Mesenteric fat pad (tissue), 1 donor: ENCODE measurements around the gene LCMT2. TPM values are rescaled to one million over a fixed set of nuclear protein-coding genes. Genes with fewer than 3 reads are reported as not detected.

Experiments
- DNase-seq: peaks from one replicate; pipeline ENCODE4 v3.0.0-alpha.2; 2020; ENCODE audit warnings: low spot score
- long read RNA-seq: library from polyadenylated mRNA; unstranded; transcript quantifications from one replicate; pipeline ENCODE4 v2.0.0, GENCODE V29; 2020
- total RNA-seq: library from RNA; stranded (reverse); fragmentation: NEBNext Ultra II Directional; extraction: Animal tissue kit (Norgen Biotek cat#: 25700); gene quantifications from one replicate; pipeline ENCODE4 v1.2.1, GENCODE V29; 2021
- donor health status: DM: yes; HTN: yes; CAD: no.

LCMT2 gene, protein sequence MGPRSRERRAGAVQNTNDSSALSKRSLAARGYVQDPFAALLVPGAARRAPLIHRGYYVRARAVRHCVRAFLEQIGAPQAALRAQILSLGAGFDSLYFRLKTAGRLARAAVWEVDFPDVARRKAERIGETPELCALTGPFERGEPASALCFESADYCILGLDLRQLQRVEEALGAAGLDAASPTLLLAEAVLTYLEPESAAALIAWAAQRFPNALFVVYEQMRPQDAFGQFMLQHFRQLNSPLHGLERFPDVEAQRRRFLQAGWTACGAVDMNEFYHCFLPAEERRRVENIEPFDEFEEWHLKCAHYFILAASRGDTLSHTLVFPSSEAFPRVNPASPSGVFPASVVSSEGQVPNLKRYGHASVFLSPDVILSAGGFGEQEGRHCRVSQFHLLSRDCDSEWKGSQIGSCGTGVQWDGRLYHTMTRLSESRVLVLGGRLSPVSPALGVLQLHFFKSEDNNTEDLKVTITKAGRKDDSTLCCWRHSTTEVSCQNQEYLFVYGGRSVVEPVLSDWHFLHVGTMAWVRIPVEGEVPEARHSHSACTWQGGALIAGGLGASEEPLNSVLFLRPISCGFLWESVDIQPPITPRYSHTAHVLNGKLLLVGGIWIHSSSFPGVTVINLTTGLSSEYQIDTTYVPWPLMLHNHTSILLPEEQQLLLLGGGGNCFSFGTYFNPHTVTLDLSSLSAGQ
- total RNA-seq, result 9.5 TPM
- long read RNA-seq, full-length matches to known transcripts, result 13 of 13 reads
- long read RNA-seq, partial matches to known transcripts, result 0 of 13 reads
- long read RNA-seq, other reads (novel, unspliced or antisense), result 0 of 13 reads

DNA sequence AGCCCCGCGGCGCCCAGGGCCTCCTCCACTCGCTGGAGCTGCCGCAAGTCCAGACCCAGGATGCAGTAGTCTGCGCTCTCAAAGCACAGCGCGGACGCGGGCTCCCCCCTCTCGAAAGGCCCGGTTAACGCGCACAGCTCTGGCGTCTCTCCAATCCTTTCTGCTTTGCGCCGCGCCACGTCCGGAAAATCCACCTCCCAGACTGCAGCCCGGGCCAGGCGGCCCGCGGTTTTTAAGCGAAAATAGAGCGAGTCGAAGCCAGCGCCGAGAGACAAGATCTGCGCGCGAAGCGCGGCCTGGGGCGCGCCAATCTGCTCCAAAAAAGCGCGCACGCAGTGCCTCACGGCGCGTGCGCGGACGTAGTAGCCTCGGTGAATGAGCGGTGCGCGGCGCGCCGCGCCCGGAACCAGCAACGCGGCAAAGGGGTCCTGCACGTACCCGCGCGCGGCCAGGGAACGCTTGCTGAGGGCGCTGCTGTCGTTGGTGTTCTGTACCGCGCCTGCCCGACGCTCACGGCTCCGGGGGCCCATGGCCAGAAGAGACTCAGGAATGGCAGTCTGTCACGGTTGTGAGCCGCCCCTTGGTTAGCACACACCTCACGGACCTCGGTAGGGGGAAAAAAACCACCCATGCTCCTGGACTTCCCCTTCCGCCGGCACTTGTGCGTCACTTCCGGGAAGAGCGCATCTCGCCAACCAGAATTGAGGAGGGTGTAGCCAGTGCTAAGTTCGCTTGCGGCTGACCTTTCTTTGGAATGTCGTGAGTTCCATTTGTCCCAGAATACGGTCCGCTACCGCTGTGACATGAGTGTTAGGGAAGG, at the start of gene LCMT2:
Gene LCMT2, minus strand, starts transcription at position 614 of the 820 bp plus-strand sequence. Its CDS starts 84 bp downstream, at position 530.
- DNase-seq, result peak; percentile 96

DNA sequence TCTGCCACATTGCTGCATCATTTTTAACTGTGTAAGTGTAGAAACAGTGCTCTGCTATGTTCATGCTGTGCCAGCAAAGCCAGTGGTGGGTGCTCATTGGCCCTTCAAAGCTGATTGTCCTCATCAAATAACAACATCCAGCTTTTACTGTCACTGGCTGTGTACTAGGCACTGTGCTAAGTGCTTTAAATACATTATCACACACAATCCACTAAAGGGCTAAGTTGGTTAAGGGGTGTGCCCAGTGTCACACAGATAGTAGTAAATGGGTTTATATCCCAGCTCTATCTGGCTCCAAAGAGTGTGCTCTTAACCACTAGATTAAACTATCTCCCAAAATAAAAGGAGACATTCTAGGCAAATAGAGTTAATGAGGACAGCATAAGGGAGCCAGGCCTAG, 48.2 kb upstream of the LCMT2 start:
- no peak for DNase-seq

DNA sequence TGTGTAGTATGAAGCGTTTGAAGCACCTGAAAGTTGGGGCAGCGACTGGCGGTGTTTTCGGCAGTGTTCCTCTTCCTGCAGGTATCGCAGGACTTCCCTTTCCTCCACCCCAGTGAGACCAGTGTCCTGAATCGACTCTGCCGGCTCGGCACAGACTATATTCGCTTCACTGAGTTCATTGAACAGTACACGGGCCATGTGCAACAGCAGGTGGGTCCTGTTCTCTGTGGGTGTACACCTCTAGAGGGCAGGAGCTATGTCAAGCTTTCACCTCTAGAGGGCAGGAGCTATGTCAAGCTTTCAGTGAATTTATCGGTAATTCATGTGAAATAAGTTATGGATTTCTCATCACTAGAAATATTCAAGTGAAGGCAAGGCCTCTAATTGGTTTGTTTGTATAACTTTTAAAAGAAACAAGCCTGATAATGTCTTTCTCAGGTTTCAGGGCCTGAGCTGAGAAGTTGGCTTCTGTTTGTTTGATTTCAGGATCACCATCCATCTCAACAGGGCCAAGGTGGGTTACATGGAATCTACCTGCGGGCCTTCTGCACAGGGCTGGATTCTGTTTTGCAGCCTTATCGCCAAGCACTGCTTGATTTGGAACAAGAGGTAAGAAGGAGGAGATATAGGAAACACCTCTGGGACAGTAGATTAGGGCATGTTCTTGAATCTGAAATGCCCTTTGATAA, 45.8 kb upstream of the LCMT2 start:
- DNase-seq, result no peak

DNA sequence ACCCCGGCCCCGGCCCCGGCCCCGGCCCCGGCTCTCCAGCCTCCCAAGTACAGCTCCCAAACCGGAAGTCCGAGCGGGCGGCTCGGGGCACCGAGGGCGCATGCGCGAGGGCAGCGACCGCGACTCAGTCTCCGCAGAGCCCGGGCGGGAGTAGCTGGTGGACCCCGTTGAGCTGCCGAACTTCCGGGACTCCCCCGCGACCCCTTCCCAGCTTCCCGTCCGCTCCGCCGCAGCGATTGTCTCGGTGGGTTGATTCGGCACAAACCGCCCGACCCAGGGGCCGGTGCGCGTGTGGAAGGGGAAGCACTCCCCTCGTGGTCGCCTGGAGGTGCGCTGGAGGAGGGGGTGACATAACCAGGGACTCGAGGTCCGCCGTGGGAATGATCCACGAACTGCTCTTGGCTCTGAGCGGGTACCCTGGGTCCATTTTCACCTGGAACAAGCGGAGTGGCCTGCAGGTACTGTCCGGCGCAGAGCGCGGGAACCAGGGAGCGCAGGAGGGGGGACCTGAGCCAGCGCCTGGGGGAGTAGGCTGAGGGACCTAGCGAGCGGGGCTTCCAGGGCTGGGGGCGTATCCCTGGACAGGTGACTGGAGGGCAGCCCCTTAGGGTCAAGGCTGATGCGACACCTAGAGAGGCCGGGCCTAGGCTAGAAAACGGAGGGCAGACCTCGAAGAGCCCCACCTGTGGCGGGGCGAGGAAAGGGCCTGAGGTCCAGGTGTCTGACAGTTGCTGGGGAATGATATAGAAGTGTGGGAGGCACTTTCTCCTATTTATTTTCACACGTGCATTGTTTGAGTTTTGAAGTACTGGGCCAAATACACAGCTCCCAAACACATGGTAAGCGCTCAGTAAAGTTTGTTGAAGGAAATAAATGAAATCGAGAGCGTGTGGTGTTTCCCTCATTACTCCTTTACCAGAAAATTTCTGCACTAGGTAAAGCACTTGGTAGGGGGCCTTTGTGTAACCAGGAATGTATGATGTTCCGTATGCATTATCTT, 40.9 kb upstream of the LCMT2 start, which contains the start of the genes TUBGCP4 and ZSCAN29:
Gene TUBGCP4, plus strand, starts transcription at position 127 of the 1,000 bp plus-strand sequence. Its CDS starts 254 bp downstream, at position 381.
Gene ZSCAN29, minus strand, starts transcription at position 69 of the 1,000 bp plus-strand sequence. CDS start 1,130 bp downstream, outside the sequence.
- peak; percentile 96 for DNase-seq

- no peak for DNase-seq
These were observed 40.1 kb upstream of the LCMT2 start for GRCh38 chr15:43370310-43370974.

- DNase-seq, result no peak
These were observed 31.0 kb upstream of the LCMT2 start for GRCh38 chr15:43361313-43361903.

DNA sequence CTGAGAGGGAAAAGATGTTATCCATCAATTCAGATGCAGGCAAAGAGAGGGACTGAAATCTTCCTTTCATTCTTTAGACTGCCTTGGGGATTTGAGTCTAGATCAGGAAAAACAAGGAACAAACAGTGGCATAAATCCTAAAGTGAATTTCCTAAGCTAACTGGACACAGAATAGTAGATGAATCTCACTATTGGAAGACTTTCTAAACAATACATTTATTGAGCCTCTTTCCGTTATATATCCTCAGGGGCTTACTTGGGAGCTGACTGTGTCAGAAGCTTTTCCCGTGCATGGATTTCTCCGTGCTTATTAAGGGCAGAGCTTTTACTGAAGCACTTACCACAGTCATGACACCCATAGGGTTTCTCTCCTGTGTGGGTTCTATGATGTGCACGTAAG, 30.4 kb upstream of the LCMT2 start:
- no peak for DNase-seq

DNA sequence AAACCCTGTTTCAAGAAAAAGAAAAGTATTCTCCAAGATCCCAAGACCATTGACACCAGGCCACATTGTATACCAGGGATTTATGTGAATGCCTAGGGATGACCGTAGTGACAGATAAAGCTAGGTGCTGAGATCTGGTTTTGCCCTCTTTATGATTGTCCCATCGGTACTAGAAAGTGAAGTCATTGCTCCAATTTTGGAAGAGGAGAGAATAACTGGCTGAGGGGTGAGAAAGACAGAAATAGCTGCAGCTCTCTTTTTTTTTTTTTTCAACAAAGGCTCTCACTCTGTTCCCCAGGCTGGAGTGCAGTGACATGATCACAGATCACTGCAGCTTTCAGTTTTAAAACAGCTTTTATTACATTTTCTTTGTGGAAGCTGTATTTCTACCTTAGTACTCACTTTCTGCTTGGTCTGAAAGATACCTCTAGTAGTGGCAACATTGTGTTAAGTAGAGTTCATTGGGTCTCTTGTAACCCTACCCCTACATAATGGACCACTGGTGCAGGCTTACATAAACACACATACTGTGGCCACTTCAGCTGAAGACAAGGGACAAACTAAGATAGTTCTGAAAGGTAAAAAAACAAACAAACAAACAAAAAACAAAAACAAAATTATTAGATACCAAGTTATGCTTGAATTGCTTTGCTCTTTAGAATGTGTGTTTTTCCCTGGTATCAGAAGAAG, 22.5 kb upstream of the LCMT2 start:
- no peak for DNase-seq

- DNase-seq, result no peak
These were observed 16.7 kb upstream of the LCMT2 start for GRCh38 chr15:43347114-43347513.

DNA sequence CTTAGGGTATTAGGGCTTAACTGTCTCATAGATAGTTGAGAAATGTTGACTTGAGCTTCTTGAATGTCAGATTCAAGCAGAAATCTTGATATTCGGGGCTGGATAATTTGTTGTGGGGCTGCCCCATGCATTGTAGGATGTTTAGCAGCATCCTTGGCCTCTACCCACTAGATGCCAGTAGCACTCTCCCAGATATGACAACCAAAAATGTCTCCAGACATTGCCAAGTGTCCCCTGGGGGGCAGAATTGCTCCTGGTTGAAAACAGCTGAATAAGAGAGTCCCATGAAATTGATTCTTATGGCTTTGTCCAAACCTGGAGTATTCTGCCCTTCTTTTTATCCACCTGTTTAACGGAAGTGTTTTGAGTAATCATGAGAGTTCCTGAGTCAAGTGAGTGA, 15.9 kb upstream of the LCMT2 start:
- DNase-seq, result no peak

DNA sequence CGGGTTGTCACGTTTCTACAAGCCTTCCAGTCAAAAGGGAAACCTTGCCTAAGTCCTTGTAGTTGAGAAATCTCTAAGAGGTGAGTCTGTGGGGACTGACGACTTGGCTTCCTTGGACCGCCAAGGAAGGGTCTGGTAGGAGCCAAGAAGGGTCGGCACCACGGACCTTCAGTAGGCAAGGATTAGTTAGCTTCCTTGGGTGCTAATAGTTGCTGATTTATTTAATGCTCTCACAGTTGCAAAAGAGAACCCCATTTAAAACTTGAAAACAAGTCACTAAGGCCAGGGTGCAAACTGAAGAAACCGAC, 361 bp upstream of the LCMT2 start:
- no peak for DNase-seq

DNA sequence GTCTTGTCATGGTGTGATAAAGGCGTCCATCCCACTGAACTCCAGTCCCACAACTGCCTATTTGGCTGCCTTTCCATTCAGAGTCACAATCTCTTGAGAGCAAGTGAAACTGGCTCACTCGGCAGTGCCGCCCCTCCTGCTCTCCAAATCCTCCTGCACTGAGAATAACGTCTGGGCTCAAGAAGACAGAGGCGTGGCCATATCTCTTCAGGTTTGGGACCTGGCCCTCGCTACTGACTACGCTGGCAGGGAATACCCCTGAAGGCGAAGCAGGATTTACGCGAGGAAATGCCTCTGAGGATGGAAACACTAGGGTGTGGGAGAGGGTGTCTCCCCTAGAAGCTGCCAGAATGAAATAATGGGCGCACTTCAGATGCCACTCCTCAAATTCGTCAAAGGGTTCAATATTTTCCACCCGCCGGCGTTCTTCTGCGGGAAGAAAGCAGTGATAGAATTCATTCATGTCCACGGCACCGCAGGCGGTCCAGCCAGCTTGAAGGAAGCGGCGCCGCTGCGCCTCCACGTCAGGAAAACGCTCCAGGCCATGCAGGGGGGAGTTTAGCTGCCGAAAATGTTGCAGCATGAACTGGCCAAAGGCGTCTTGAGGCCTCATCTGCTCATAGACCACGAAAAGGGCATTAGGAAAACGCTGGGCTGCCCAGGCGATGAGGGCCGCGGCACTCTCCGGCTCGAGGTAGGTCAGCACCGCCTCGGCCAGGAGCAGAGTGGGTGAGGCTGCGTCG, 985 bp downstream of the LCMT2 start:
- DNase-seq, result no peak

DNA sequence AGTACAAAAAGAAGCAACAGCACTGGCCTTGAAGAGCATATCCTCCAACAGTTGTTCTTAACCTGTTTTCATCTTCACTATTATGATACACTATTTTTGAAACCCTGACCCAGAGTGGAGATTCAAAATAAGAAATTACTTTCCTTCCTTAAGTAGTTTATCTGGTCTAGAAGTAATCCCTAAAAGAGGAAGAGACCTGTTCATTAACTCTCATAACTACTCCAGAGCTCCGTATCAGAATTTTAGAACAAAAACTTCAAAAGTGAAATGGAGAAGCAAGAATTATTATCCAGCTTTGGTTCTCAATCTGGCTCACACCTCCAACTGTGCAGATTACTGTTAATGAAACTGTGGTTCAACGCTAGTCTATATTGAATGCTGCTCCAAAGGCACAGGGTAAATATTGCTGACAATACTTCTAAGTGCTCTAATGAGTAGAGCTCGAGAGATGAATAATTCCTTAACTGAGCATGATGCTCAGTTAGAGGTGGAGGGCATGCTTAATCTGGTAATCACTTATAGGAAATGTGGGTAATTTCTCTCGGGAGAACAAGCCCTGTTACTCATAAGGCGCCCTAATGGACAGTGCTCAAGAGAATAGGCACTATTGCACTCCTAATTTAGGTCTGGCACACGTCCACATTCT, 5.2 kb downstream of the LCMT2 start:
- no peak for DNase-seq

- DNase-seq, result no peak
These were observed 11.2 kb downstream of the LCMT2 start for GRCh38 chr15:43318990-43319771.

DNA sequence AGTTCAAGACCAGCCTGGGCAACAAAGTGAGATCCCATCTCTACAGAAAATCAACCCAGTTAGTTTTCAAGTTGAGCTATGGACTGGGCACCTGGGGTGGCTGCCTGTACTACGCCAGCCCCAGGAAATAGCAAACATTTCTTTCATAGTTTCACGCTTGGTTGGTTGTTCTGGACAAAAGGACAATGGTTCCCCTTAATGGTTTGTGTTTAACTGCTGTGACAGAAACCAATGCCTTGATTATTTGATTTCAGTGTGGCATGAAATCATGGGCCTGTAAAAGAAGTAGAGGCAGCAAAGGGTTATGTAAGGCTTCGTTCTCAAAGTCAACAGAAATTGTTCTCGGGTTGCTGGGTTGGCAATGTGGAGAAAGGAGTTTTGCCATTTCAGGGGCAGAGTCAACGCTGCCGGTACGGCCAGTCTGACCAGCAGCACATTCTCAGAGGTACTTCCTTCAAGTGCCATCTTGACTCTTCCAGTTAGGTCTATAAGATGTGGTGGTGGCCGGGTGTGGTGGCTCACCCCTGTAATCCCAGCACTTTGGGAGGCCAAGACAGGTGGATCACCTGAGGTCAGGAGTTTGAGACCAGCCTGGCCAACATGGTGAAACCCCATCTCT, 12.7 kb downstream of the LCMT2 start:
- DNase-seq, result no peak

DNA sequence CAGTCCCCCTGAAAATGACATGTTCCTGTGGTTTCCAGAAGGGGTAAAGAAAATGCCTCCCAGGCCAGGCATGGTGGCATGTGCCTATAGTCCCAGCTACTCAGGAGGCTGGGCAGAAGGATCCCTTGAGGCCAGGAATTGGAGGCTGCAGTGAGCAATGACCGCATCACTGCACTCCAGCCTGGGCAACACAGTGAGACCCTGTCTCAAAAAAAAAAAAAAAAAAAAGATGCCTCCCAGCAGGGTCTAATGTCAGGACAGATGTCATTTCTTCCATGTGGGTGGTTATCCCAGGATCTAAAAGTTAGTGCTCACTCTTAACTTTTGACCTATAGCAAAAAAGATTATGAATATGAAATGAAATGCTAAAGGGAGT, 13.4 kb downstream of the LCMT2 start:
- DNase-seq, result no peak
